SK-N-SH treated with all-trans-retinoic acid at 6 μM for 48 hours (cell line): ENCODE data around the gene KIAA1217.

Experiments used
- ATAC-seq: fragments of 200-7000 bp; cut with Tn5 transposase; 3 replicates; pipeline ENCODE4 v1.9.1; 2020; ENCODE audit warnings: mild to moderate bottlenecking, moderate library complexity
- ARNTL ChIP-seq: fragments of 450-650 bp; formaldehyde crosslinking; IDR thresholded peaks from 2 replicates; pipeline ENCODE4 v1.5.0; 2020; ENCODE audit warnings: low read depth, mild to moderate bottlenecking, moderate library complexity, borderline replicate concordance
- BACH2 ChIP-seq: fragments of 250-450 bp; sonication (Bioruptor Pico); IDR thresholded peaks from 2 replicates; pipeline ENCODE4 v1.9.0; 2021; ENCODE audit warnings: mild to moderate bottlenecking, borderline replicate concordance
- CSDC2 ChIP-seq: fragments of 250-450 bp; sonication (Bioruptor Pico); IDR thresholded peaks from 2 replicates; pipeline ENCODE4 v1.5.0; 2020; ENCODE audit warnings: mild to moderate bottlenecking, moderate library complexity
- ESRRG ChIP-seq: fragments of 250-450 bp; sonication (Bioruptor Pico); IDR thresholded peaks from 2 replicates; pipeline ENCODE4 v1.6.1; 2021; ENCODE audit warnings: mild to moderate bottlenecking
- ISL1 ChIP-seq: fragments of 250-450 bp; sonication (Bioruptor Pico); IDR thresholded peaks from 2 replicates; pipeline ENCODE4 v2.1.2; 2022; ENCODE audit warnings: mild to moderate bottlenecking, moderate library complexity
- OSR1 ChIP-seq: fragments of 250-450 bp; sonication (Bioruptor Pico); IDR thresholded peaks from 2 replicates; pipeline ENCODE4 v1.8.0; 2022; ENCODE audit warnings: moderate library complexity, mild to moderate bottlenecking, inconsistent platforms
- POU6F1 ChIP-seq: fragments of 250-450 bp; sonication (Bioruptor Pico); IDR thresholded peaks from 2 replicates; pipeline ENCODE4 v1.8.0; 2021; ENCODE audit warnings: low read depth, mild to moderate bottlenecking, moderate library complexity, borderline replicate concordance
- PPARA ChIP-seq: fragments of 250-450 bp; sonication (Bioruptor Pico); IDR thresholded peaks from 2 replicates; pipeline ENCODE4 v1.5.0; 2020; ENCODE audit warnings: mild to moderate bottlenecking, borderline replicate concordance
- RARB ChIP-seq: fragments of 250-450 bp; sonication (Bioruptor Pico); IDR thresholded peaks from 2 replicates; pipeline ENCODE4 v1.8.0; 2021; ENCODE audit warnings: mild to moderate bottlenecking, moderate library complexity
- TCF4 ChIP-seq: fragments of 250-450 bp; sonication (Bioruptor Pico); IDR thresholded peaks from 2 replicates; pipeline ENCODE4 v1.8.0; 2021; ENCODE audit warnings: mild to moderate bottlenecking, moderate library complexity, borderline replicate concordance
- TOX ChIP-seq: fragments of 250-450 bp; sonication (Bioruptor Pico); IDR thresholded peaks from 2 replicates; pipeline ENCODE4 v1.8.0; 2021; ENCODE audit warnings: mild to moderate bottlenecking, moderate library complexity, borderline replicate concordance
- TSHZ2 ChIP-seq: fragments of 250-450 bp; sonication (Bioruptor Pico); IDR thresholded peaks from 2 replicates; pipeline ENCODE4 v1.5.0; 2020; ENCODE audit warnings: mild to moderate bottlenecking, moderate library complexity
- ZC3H10 ChIP-seq: fragments of 250-450 bp; sonication (Bioruptor Pico); IDR thresholded peaks from 2 replicates; pipeline ENCODE4 v1.5.1; 2021; ENCODE audit warnings: mild to moderate bottlenecking, moderate library complexity
- ZFP3 ChIP-seq: fragments of 250-450 bp; sonication (Bioruptor Pico); IDR thresholded peaks from 2 replicates; pipeline ENCODE4 v1.5.0; 2020; ENCODE audit warnings: mild to moderate bottlenecking, moderate library complexity
- ZFP30 ChIP-seq: fragments of 450-650 bp; formaldehyde crosslinking; IDR thresholded peaks from 2 replicates; pipeline ENCODE4 v1.5.0; 2022; ENCODE audit warnings: mild to moderate bottlenecking, moderate library complexity
- ZNF565 ChIP-seq: fragments of 450-650 bp; formaldehyde crosslinking; conservative IDR thresholded peaks from 2 replicates; pipeline ENCODE4 v1.5.0; 2020; ENCODE audit warnings: low read depth, mild to moderate bottlenecking, moderate library complexity
- ZNF8 ChIP-seq: fragments of 450-650 bp; formaldehyde crosslinking; IDR thresholded peaks from 2 replicates; pipeline ENCODE4 v1.5.0; 2020; ENCODE audit warnings: mild to moderate bottlenecking, moderate library complexity
- TF ChIP-seq, protein P1 (sequence below): fragments of 250-450 bp; sonication (Bioruptor Pico); IDR thresholded peaks from 2 replicates; pipeline ENCODE4 v1.5.1; 2020; ENCODE audit warnings: low read depth, mild to moderate bottlenecking, moderate library complexity
- TF ChIP-seq, protein P2 (sequence below): fragments of 250-450 bp; sonication (Bioruptor Pico); IDR thresholded peaks from 2 replicates; pipeline ENCODE4 v1.8.0; 2020; ENCODE audit warnings: mild to moderate bottlenecking, moderate library complexity, borderline replicate concordance

Gene KIAA1217

DNA sequence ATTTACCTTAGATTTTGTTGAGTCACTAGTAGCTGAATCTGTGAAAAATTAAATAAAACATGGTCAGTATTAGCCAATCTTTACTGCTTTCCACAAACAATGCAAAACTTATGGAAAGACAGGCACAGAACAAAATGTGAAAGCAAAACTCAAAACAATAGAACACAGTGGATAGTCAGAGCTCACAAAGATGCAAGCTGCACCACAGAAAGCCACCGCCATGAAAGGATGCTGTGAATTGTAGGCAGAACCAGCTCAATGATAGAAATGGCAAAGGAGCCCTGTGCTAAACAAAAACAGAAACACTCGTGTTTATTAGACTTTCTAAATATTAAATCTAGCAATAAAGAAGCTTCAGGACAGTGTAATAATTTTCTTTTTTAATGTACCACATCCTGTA is 380.3 kb downstream of the KIAA1217 start:
- TF ChIP-seq OSR1 (CRISPR knock-in tag) (no peak), TCF4 (no peak), CSDC2 (CRISPR knock-in tag) (no peak), TSHZ2 (CRISPR knock-in tag) (no peak), ARNTL (CRISPR knock-in tag) (no peak), RARB (CRISPR knock-in tag) (no peak), ISL1 (CRISPR knock-in tag) (no peak)
- TF ChIP-seq, protein P1, sequence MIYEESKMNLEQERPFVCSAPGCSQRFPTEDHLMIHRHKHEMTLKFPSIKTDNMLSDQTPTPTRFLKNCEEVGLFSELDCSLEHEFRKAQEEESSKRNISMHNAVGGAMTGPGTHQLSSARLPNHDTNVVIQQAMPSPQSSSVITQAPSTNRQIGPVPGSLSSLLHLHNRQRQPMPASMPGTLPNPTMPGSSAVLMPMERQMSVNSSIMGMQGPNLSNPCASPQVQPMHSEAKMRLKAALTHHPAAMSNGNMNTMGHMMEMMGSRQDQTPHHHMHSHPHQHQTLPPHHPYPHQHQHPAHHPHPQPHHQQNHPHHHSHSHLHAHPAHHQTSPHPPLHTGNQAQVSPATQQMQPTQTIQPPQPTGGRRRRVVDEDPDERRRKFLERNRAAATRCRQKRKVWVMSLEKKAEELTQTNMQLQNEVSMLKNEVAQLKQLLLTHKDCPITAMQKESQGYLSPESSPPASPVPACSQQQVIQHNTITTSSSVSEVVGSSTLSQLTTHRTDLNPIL (CRISPR knock-in tag): no peak
- TF ChIP-seq, protein P2, sequence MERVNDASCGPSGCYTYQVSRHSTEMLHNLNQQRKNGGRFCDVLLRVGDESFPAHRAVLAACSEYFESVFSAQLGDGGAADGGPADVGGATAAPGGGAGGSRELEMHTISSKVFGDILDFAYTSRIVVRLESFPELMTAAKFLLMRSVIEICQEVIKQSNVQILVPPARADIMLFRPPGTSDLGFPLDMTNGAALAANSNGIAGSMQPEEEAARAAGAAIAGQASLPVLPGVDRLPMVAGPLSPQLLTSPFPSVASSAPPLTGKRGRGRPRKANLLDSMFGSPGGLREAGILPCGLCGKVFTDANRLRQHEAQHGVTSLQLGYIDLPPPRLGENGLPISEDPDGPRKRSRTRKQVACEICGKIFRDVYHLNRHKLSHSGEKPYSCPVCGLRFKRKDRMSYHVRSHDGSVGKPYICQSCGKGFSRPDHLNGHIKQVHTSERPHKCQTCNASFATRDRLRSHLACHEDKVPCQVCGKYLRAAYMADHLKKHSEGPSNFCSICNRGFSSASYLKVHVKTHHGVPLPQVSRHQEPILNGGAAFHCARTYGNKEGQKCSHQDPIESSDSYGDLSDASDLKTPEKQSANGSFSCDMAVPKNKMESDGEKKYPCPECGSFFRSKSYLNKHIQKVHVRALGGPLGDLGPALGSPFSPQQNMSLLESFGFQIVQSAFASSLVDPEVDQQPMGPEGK: no peak
- no peak for ATAC-seq

DNA sequence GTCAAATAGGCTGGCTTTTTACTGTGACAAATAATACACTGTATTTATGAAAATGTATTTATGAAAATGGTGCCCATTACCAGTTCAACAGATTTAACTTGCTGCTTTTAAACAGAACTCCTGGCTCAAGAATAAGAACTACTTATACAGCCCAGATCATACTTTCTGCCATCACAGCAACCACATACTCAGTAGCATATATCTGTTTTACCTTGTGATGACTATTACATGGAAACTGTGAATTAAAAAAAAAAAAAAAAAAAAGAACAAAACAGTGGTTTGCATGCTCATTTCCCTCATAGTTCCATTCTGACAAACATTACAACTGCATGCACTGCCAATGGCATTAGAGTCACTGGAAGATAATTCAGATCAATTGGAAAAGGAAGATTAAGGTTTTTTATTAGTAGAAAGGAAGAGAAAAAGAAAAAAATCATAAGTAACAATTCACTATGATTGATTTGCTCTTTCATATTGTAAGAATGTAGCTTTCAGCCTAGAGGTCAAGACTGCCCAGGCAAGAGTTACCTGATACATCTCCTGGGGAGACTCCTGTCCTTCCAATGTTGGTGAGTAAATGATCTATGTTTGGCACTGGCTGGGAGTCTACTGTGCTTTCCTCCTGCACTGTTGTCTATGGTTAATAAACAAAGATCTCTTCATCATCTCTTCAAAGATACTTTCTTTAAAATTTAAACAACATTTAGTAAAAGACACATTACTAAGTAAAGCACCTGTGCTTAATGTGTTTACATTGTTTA is 381.9 kb downstream of the KIAA1217 start:
- TF ChIP-seq POU6F1: no peak
- no peak for TF ChIP-seq ZC3H10 (CRISPR knock-in tag)
- no peak for TF ChIP-seq ZNF8 (CRISPR knock-in tag)
- TF ChIP-seq ISL1 (CRISPR knock-in tag): no peak
- no peak for TF ChIP-seq ZFP30 (CRISPR knock-in tag)
- no peak for TF ChIP-seq OSR1 (CRISPR knock-in tag)
- no peak for TF ChIP-seq BACH2 (CRISPR knock-in tag)
- TF ChIP-seq ESRRG (CRISPR knock-in tag): no peak
- no peak for TF ChIP-seq ARNTL (CRISPR knock-in tag)
- no peak for TF ChIP-seq TOX (CRISPR knock-in tag)
- ATAC-seq: no peak

- TF ChIP-seq ZFP3 (CRISPR knock-in tag): no peak
- no peak for TF ChIP-seq ZNF8 (CRISPR knock-in tag)
- no peak for TF ChIP-seq ESRRG (CRISPR knock-in tag)
- TF ChIP-seq, all 23 proteins: peak for 0
- ATAC-seq: no peak
Observed at GRCh38 chr10:24596217-24596930, 387.4 kb downstream of the KIAA1217 start.

GRCh38 chr10:24597426-24597825 is 388.5 kb downstream of the KIAA1217 start:
- TF ChIP-seq TCF4 (no peak), PPARA (no peak), ZNF565 (no peak), ZC3H10 (CRISPR knock-in tag) (no peak)
- TF ChIP-seq, protein P1 (CRISPR knock-in tag): no peak
- TF ChIP-seq, all 23 proteins: peak for 0
- ATAC-seq: no peak
